HEK293 (cell line): Measurements from ENCODE around the gene RAD51AP1.
A peak's percentile ranks its signal among the peaks of the same experiment; 100 is the strongest.

ENCODE experiments used
- CTCF ChIA-PET: fragments of 350-600 bp; formaldehyde crosslinking; extraction: SDS; loops from one replicate; lab custom pipeline; 2021; ENCODE audit warnings: antibody characterized with exemption; lab: Yijun Ruan, JAX
- POLR2A ChIA-PET: fragments of 300-600 bp; formaldehyde crosslinking; extraction: SDS; loops from one replicate; lab custom pipeline; 2020; ENCODE audit warnings: antibody characterized with exemption, inconsistent platforms; lab: Yijun Ruan, JAX
- H3K27ac ChIP-seq: fragments of 200-500 bp; sonication (Bioruptor generic); 2 replicates; pipeline ENCODE4 v1.5.1; 2014; ENCODE audit warnings: low read depth, low read length, control low read depth, inconsistent platforms; ENCODE audit errors: extremely low read depth
- H3K36me3 ChIP-seq, 2 experiments: fragments of 200-500 bp in 1 of 2; sonication (Bioruptor generic) in 1 of 2; 1 replicate in 1 of 2; 2 replicates in 1 of 2; pipeline ENCODE4 v1.5.1; 2014 to 2017; ENCODE audit warnings: inconsistent platforms in 2 of 2, low read length in 2 of 2; ENCODE audit not compliant: control insufficient read depth in 2 of 2, insufficient read depth in 1 of 2
- H3K4me1 ChIP-seq: fragments of 200-500 bp; sonication (Bioruptor generic); 2 replicates; pipeline ENCODE4 v1.5.1; 2014; ENCODE audit warnings: mild to moderate bottlenecking, low read length, inconsistent platforms; ENCODE audit not compliant: control insufficient read depth, insufficient read depth
- H3K4me3 ChIP-seq: 2 replicates; pipeline ENCODE4 v1.5.1; 2011; ENCODE audit warnings: low read depth, mild to moderate bottlenecking, control low read depth, low read length, moderate library complexity
- H3K9me3 ChIP-seq: fragments of 200-500 bp; sonication (Bioruptor generic); 2 replicates; pipeline ENCODE4 v1.5.1; 2014; ENCODE audit warnings: low read depth, low read length, inconsistent platforms; ENCODE audit not compliant: control insufficient read depth, insufficient read depth
- GLIS1 ChIP-seq: fragments of 450-650 bp; formaldehyde crosslinking; IDR thresholded peaks from 2 replicates; pipeline ENCODE4 v1.5.1; 2016; ENCODE audit warnings: missing biosample characterization, missing genetic modification characterization
- HOXC10 ChIP-seq: sonication (generic); formaldehyde crosslinking; IDR thresholded peaks from 2 replicates; pipeline ENCODE4 v1.8.1; 2023; ENCODE audit warnings: mild to moderate bottlenecking, missing genetic modification reagents
- SCRT2 ChIP-seq: fragments of 450-650 bp; formaldehyde crosslinking; IDR thresholded peaks from 2 replicates; pipeline ENCODE4 v1.5.1; 2016; ENCODE audit warnings: missing biosample characterization, missing genetic modification characterization
- SP2 ChIP-seq: fragments of 450-650 bp; formaldehyde crosslinking; IDR thresholded peaks from 2 replicates; pipeline ENCODE4 v1.5.1; 2016; ENCODE audit warnings: missing biosample characterization, missing genetic modification characterization
- ZBTB6 ChIP-seq: fragments of 450-650 bp; formaldehyde crosslinking; IDR thresholded peaks from 2 replicates; pipeline ENCODE4 v1.5.1; 2017; ENCODE audit warnings: missing biosample characterization, missing genetic modification characterization
- ZFP41 ChIP-seq: fragments of 450-650 bp; formaldehyde crosslinking; IDR thresholded peaks from 2 replicates; pipeline ENCODE4 v1.5.1; 2016; ENCODE audit warnings: missing biosample characterization, missing genetic modification characterization, borderline replicate concordance
- ZNF211 ChIP-seq: fragments of 450-650 bp; formaldehyde crosslinking; IDR thresholded peaks from 2 replicates; pipeline ENCODE4 v1.5.1; 2016; ENCODE audit warnings: low read depth, missing biosample characterization, missing genetic modification characterization
- ZNF223 ChIP-seq: fragments of 450-650 bp; formaldehyde crosslinking; IDR thresholded peaks from 2 replicates; pipeline ENCODE4 v1.5.1; 2016; ENCODE audit warnings: missing biosample characterization, missing genetic modification characterization
- ZNF23 ChIP-seq: fragments of 450-650 bp; formaldehyde crosslinking; IDR thresholded peaks from 2 replicates; pipeline ENCODE4 v1.5.1; 2016; ENCODE audit warnings: missing biosample characterization, missing genetic modification characterization, borderline replicate concordance
- ZNF324 ChIP-seq: fragments of 450-650 bp; formaldehyde crosslinking; IDR thresholded peaks from 2 replicates; pipeline ENCODE4 v1.5.1; 2016; ENCODE audit warnings: missing biosample characterization, missing genetic modification characterization
- ZNF426 ChIP-seq: fragments of 450-650 bp; formaldehyde crosslinking; IDR thresholded peaks from 2 replicates; pipeline ENCODE4 v1.5.1; 2017; ENCODE audit warnings: missing biosample characterization, missing genetic modification characterization, mild to moderate bottlenecking, inconsistent platforms, moderate library complexity
- ZNF513 ChIP-seq: fragments of 450-650 bp; IDR thresholded peaks from 2 replicates; pipeline ENCODE4 v1.5.1; 2018; ENCODE audit warnings: missing biosample characterization, missing genetic modification characterization
- ZNF529 ChIP-seq: fragments of 450-650 bp; formaldehyde crosslinking; IDR thresholded peaks from 2 replicates; pipeline ENCODE4 v1.5.1; 2017; ENCODE audit warnings: missing genetic modification characterization, missing biosample characterization; ENCODE audit not compliant: insufficient replicate concordance
- ZNF549 ChIP-seq: fragments of 450-650 bp; IDR thresholded peaks from 2 replicates; pipeline ENCODE4 v1.5.1; 2018; ENCODE audit warnings: missing biosample characterization, missing genetic modification characterization, mild to moderate bottlenecking, inconsistent platforms, moderate library complexity
- ZNF670 ChIP-seq: fragments of 450-650 bp; formaldehyde crosslinking; IDR thresholded peaks from 2 replicates; pipeline ENCODE4 v1.5.1; 2016; ENCODE audit warnings: missing biosample characterization, missing genetic modification characterization, low read depth
- ZNF830 ChIP-seq: fragments of 450-650 bp; IDR thresholded peaks from 2 replicates; pipeline ENCODE4 v1.5.0; 2018; ENCODE audit warnings: missing biosample characterization, missing genetic modification characterization, low read depth, mild to moderate bottlenecking, moderate library complexity
- ZNF837 ChIP-seq: fragments of 450-650 bp; formaldehyde crosslinking; IDR thresholded peaks from 2 replicates; pipeline ENCODE4 v1.5.1; 2016; ENCODE audit warnings: missing biosample characterization, missing genetic modification characterization
- TF ChIP-seq, protein P1 (sequence below): fragments of 450-650 bp; formaldehyde crosslinking; IDR thresholded peaks from 2 replicates; pipeline ENCODE4 v1.5.1; 2016; ENCODE audit warnings: missing biosample characterization, missing genetic modification characterization, low read depth
- TF ChIP-seq, protein P2 (sequence below): fragments of 450-650 bp; formaldehyde crosslinking; IDR thresholded peaks from 2 replicates; pipeline ENCODE4 v1.5.1; 2016; ENCODE audit warnings: missing biosample characterization, missing genetic modification characterization

The RAD51AP1 gene

DNA sequence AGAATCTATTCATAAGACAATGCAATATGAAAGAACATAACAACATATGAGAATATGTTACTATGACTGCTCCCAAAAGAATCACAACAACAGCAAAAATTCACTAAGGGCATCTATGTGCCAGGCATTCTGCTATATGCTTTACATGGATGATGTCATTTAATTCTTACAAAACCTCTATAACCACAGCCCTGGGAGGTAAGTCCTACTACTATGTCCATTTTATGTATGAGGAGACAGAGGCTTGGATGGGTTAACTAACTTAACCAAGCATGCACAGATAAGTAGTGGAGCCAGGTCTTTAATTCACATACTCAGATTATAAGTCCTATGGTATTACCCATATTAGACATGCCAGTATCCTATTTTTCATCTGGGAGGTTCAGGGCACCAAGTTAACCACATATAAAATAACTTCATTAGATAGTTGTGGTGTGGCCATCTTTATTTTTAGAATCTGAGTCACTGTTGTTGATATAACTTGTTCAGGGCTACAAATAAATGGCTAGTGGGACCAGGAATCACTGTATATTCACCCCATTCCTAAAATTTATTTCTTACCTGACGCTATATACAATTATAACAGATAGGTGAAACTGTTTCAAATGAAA lies 33.2 kb upstream of the RAD51AP1 start:
- Histone ChIP-seq H3K4me3 (no peak overlapping the region), H3K27ac (no peak overlapping the region), H3K4me1 (no peaks in the 10 kb centered on the region), H3K36me3 (peaks cover 18 to 33% of the 10 kb centered on the region in 2 experiments), H3K9me3 (no peaks in the 10 kb centered on the region)
- TF ChIP-seq ZNF211 (tag by site-specific recombination) = no peak
- TF ChIP-seq, protein P1, sequence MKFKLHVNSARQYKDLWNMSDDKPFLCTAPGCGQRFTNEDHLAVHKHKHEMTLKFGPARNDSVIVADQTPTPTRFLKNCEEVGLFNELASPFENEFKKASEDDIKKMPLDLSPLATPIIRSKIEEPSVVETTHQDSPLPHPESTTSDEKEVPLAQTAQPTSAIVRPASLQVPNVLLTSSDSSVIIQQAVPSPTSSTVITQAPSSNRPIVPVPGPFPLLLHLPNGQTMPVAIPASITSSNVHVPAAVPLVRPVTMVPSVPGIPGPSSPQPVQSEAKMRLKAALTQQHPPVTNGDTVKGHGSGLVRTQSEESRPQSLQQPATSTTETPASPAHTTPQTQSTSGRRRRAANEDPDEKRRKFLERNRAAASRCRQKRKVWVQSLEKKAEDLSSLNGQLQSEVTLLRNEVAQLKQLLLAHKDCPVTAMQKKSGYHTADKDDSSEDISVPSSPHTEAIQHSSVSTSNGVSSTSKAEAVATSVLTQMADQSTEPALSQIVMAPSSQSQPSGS (tag by site-specific recombination) = 0 out of 2 replicates have a peak, but pooled peaks have one; percentile 45
- TF ChIP-seq, protein P2, sequence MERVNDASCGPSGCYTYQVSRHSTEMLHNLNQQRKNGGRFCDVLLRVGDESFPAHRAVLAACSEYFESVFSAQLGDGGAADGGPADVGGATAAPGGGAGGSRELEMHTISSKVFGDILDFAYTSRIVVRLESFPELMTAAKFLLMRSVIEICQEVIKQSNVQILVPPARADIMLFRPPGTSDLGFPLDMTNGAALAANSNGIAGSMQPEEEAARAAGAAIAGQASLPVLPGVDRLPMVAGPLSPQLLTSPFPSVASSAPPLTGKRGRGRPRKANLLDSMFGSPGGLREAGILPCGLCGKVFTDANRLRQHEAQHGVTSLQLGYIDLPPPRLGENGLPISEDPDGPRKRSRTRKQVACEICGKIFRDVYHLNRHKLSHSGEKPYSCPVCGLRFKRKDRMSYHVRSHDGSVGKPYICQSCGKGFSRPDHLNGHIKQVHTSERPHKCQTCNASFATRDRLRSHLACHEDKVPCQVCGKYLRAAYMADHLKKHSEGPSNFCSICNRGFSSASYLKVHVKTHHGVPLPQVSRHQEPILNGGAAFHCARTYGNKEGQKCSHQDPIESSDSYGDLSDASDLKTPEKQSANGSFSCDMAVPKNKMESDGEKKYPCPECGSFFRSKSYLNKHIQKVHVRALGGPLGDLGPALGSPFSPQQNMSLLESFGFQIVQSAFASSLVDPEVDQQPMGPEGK (tag by site-specific recombination) = no peak
- peak; percentile 35; the same call in 1 of the 2 replicates for TF ChIP-seq GLIS1 (tag by site-specific recombination)
- CTCF ChIA-PET = no interaction called here
- POLR2A ChIA-PET = no interaction called here

- TF ChIP-seq SP2 (tag by site-specific recombination) (no peak), ZNF830 (tag by site-specific recombination) (no peak), ZNF549 (tag by site-specific recombination) (no peak), ZNF670 (tag by site-specific recombination) (no peak), SCRT2 (no peak), HOXC10 (no peak), ZBTB6 (tag by site-specific recombination) (no peak), ZNF529 (tag by site-specific recombination) (no peak), ZNF223 (no peak), ZNF513 (no peak), ZNF837 (no peak), ZNF426 (tag by site-specific recombination) (no peak), ZNF324 (tag by site-specific recombination) (no peak), ZNF211 (tag by site-specific recombination) (no peak), ZFP41 (tag by site-specific recombination) (no peak), ZNF23 (tag by site-specific recombination) (no peak)
- TF ChIP-seq, protein P2 (tag by site-specific recombination) = no peak
- TF ChIP-seq, all 188 proteins: peak for 0
- H3K36me3 ChIP-seq = peaks cover 18 to 33% of the 10 kb centered on the region in 2 experiments
- H3K9me3 ChIP-seq = no peaks in the 10 kb centered on the region
- ChIA-PET POLR2A (no interaction called here), CTCF (interaction anchor here (0.8 kb wide), 1 partner anchor 13 kb away, joined by 3 read pairs; no protein-coding TSS in a partner anchor)
- H3K27ac ChIP-seq = no peak overlapping the region
- no peak overlapping the region for H3K4me3 ChIP-seq
- no peaks in the 10 kb centered on the region for H3K4me1 ChIP-seq
These were observed 32.3 kb upstream of the RAD51AP1 start for GRCh38 chr12:4506430-4506829.
